H9 (cell line): ENCODE results near the gene ACAP1. TPM values are rescaled to one million over a fixed set of nuclear protein-coding genes. Genes with fewer than 3 reads are reported as not detected.

Source experiments
- DNase-seq: peaks from one replicate; pipeline ENCODE4 v3.0.0-alpha.2; 2017
- H2AFZ ChIP-seq: one replicate; pipeline ENCODE4 v1.6.1; 2013; ENCODE audit warnings: mild to moderate bottlenecking, low read length, control low read depth, moderate library complexity
- H2AK5ac ChIP-seq: 2 replicates; pipeline ENCODE4 v1.6.1; 2013; ENCODE audit warnings: low read length, control low read depth, mixed read lengths; ENCODE audit not compliant: insufficient read length
- H2BK120ac ChIP-seq: one replicate; pipeline ENCODE4 v1.6.1; 2013; ENCODE audit warnings: low read depth, mild to moderate bottlenecking, low read length, control low read depth, inconsistent platforms; ENCODE audit not compliant: poor library complexity, severe bottlenecking
- H2BK12ac ChIP-seq: 2 replicates; pipeline ENCODE4 v1.6.1; 2013; ENCODE audit warnings: low read length, control low read depth, mixed read lengths, low read depth; ENCODE audit not compliant: insufficient read length
- H2BK15ac ChIP-seq: 2 replicates; pipeline ENCODE4 v1.6.1; 2013; ENCODE audit warnings: low read depth, low read length, control low read depth
- H2BK20ac ChIP-seq: one replicate; pipeline ENCODE4 v1.6.1; 2013; ENCODE audit warnings: low read depth, mild to moderate bottlenecking, low read length, control low read depth, inconsistent platforms; ENCODE audit not compliant: poor library complexity, severe bottlenecking
- H2BK5ac ChIP-seq: 2 replicates; pipeline ENCODE4 v1.6.1; 2013; ENCODE audit warnings: low read length, control low read depth, mixed read lengths; ENCODE audit not compliant: insufficient read length
- H3K14ac ChIP-seq: 2 replicates; pipeline ENCODE4 v1.6.1; 2013; ENCODE audit warnings: low read length, control low read depth; ENCODE audit not compliant: insufficient read depth
- H3K18ac ChIP-seq: 2 replicates; pipeline ENCODE4 v1.6.1; 2013; ENCODE audit warnings: low read depth, mild to moderate bottlenecking, mixed read lengths, low read length, control low read depth; ENCODE audit not compliant: insufficient read length
- H3K23ac ChIP-seq: 2 replicates; pipeline ENCODE4 v1.6.1; 2013; ENCODE audit warnings: low read length, control low read depth, mixed read lengths, low read depth; ENCODE audit not compliant: insufficient read length
- H3K23me2 ChIP-seq: 2 replicates; pipeline ENCODE4 v1.6.1; 2013; ENCODE audit warnings: low read depth, mild to moderate bottlenecking, mixed read lengths, low read length, control low read depth; ENCODE audit not compliant: insufficient read length, poor library complexity, severe bottlenecking
- H3K27ac ChIP-seq: 2 replicates; pipeline ENCODE4 v1.5.1; 2013; ENCODE audit warnings: low read length, control low read depth, mixed read lengths, low read depth; ENCODE audit not compliant: insufficient read length
- H3K27me3 ChIP-seq: 2 replicates; pipeline ENCODE4 v1.6.1; 2013; ENCODE audit warnings: low read length, control low read depth, inconsistent platforms; ENCODE audit not compliant: insufficient read depth
- H3K4ac ChIP-seq: 2 replicates; pipeline ENCODE4 v1.6.1; 2013; ENCODE audit warnings: low read depth, mild to moderate bottlenecking, control low read depth, inconsistent platforms, low read length, moderate library complexity
- H3K4me1 ChIP-seq: 2 replicates; pipeline ENCODE4 v1.6.1; 2013; ENCODE audit warnings: low read length, control low read depth, inconsistent platforms; ENCODE audit not compliant: insufficient read depth
- H3K4me2 ChIP-seq: 2 replicates; pipeline ENCODE4 v1.6.1; 2013; ENCODE audit warnings: low read length, control low read depth, mixed read lengths; ENCODE audit not compliant: insufficient read length, insufficient read depth
- H3K56ac ChIP-seq: 2 replicates; pipeline ENCODE4 v1.6.1; 2013; ENCODE audit warnings: low read depth, mild to moderate bottlenecking, mixed read lengths, low read length, control low read depth; ENCODE audit not compliant: insufficient read length
- H3K79me1 ChIP-seq: 2 replicates; pipeline ENCODE4 v1.6.1; 2013; ENCODE audit warnings: low read depth, mild to moderate bottlenecking, moderate library complexity, low read length, control low read depth, inconsistent platforms; ENCODE audit not compliant: insufficient read depth, poor library complexity, severe bottlenecking
- H3K79me2 ChIP-seq: 2 replicates; pipeline ENCODE4 v1.6.1; 2013; ENCODE audit warnings: low read length, control low read depth, inconsistent platforms; ENCODE audit not compliant: insufficient read depth
- H3K9ac ChIP-seq: 2 replicates; pipeline ENCODE4 v1.6.1; 2013; ENCODE audit warnings: low read length, control low read depth, mixed read lengths; ENCODE audit not compliant: insufficient read length; ENCODE audit errors: extremely low read depth
- H3K9me3 ChIP-seq: one replicate; pipeline ENCODE4 v1.6.1; 2013; ENCODE audit warnings: low read depth, low read length, inconsistent platforms; ENCODE audit not compliant: control insufficient read depth
- H3T11ph ChIP-seq: one replicate; pipeline ENCODE4 v1.6.1; 2013; ENCODE audit warnings: mild to moderate bottlenecking, low read length, control low read depth, inconsistent platforms
- H4K20me1 ChIP-seq: one replicate; pipeline ENCODE4 v1.6.1; 2013; ENCODE audit not compliant: control insufficient read depth, insufficient read length, insufficient read depth
- H4K5ac ChIP-seq: 2 replicates; pipeline ENCODE4 v1.6.1; 2013; ENCODE audit warnings: low read depth, mild to moderate bottlenecking, mixed read lengths, low read length, control low read depth; ENCODE audit not compliant: insufficient read length
- H4K8ac ChIP-seq: replicated peaks from 2 replicates; pipeline ENCODE4 v1.6.1; 2013; ENCODE audit warnings: low read length, control low read depth, mixed read lengths, low read depth; ENCODE audit not compliant: insufficient read length
- H4K91ac ChIP-seq: 2 replicates; pipeline ENCODE4 v1.6.1; 2013; ENCODE audit warnings: low read depth, mild to moderate bottlenecking, moderate library complexity, mixed read lengths, low read length, control low read depth; ENCODE audit not compliant: insufficient read length
- H3K27ac Mint-ChIP-seq, 3 experiments: 2 replicates in 2 of 3; 3 replicates in 1 of 3; pipeline ENCODE4 v1.8.0; 2020 to 2021; ENCODE audit warnings: mixed read lengths in 3 of 3, mild to moderate bottlenecking in 1 of 3, moderate library complexity in 1 of 3
- H3K27me3 Mint-ChIP-seq: 2 replicates; pipeline ENCODE4 v1.8.0; 2021; ENCODE audit warnings: low read depth, mild to moderate bottlenecking, moderate library complexity, mixed read lengths
- H3K36me3 Mint-ChIP-seq, 3 experiments: 2 replicates in 2 of 3; 3 replicates in 1 of 3; pipeline ENCODE4 v1.8.0; 2020 to 2021; ENCODE audit warnings: low read depth in 3 of 3, mixed read lengths in 3 of 3; ENCODE audit not compliant: insufficient read depth in 1 of 3
- H3K4me1 Mint-ChIP-seq, 2 experiments: 2 replicates each; pipeline ENCODE4 v1.8.0; 2020; ENCODE audit warnings: mixed read lengths in 2 of 2
- H3K4me3 Mint-ChIP-seq, 2 experiments: 2 replicates in 1 of 2; 3 replicates in 1 of 2; pipeline ENCODE4 v1.8.0; 2020 to 2021; ENCODE audit warnings: mild to moderate bottlenecking in 2 of 2, mixed read lengths in 2 of 2, moderate library complexity in 1 of 2
- H3K9me3 Mint-ChIP-seq, 2 experiments: 2 replicates in 1 of 2; 3 replicates in 1 of 2; pipeline ENCODE4 v1.8.0; 2020; ENCODE audit warnings: mild to moderate bottlenecking in 2 of 2, mixed read lengths in 2 of 2, moderate library complexity in 1 of 2
- CTCF ChIP-seq: fragments of 200-600 bp; sonication (generic); conservative IDR thresholded peaks from 3 replicates; pipeline ENCODE4 v1.8.0; 2021; ENCODE audit warnings: antibody characterized with exemption, mild to moderate bottlenecking
- WGBS: extraction: QIAGEN DNeasy Blood & Tissue Kit; methylation state at CpG from one replicate; pipeline ENCODE4 v1.1.7; 2013; ENCODE audit warnings: missing lambda C conversion rate, low lambda C conversion rate, mixed read lengths; ENCODE audit not compliant: insufficient read length; ENCODE audit errors: extremely low coverage; 5-methylcytosine and 5-hydroxymethylcytosine counted together
- total RNA-seq: library from RNA; stranded (reverse); gene quantifications from 2 replicates; pipeline ENCODE4 v1.2.1, GENCODE V29; 2021

Gene ACAP1
- total RNA-seq, 1 experiment from 2014 or later = 18.2 TPM

DNA sequence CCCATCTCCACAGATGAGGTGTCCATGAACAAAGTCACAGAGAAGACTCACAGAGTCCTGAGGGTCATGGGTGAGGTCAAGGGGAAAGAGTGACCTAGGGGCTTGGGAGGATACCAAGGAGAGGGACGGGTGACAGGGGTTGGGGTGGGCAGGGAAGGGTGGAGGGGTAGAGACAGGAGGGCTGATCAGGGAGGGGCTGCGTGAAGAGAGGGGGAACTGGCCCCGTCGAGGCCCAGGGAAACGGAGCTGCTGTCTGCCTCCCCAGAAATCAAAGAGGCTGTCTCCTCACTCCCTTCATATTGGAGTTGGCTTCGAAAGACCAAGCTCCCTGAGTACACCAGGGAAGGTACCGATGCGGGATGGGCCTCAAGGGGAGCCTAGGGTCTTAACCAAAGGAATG is 19.2 kb downstream of the ACAP1 start:
- H3K36me3 Mint-ChIP-seq = no peaks in the 10 kb centered on the region
- Histone ChIP-seq H3K4ac (no peak overlapping the region), H3K23me2 (peaks cover 6% of the 10 kb centered on the region), H2BK15ac (no peak overlapping the region), H4K91ac (no peak overlapping the region), H3K4me1 (no peaks in the 10 kb centered on the region), H3K9me3 (no peaks in the 10 kb centered on the region), H4K5ac (no peak overlapping the region), H3K18ac (no peak overlapping the region), H2BK120ac (no peak overlapping the region), H2AFZ (no peak overlapping the region), H3K23ac (no peak overlapping the region), H3K14ac (no peak overlapping the region), H3T11ph (no peak overlapping the region), H2BK12ac (no peak overlapping the region), H3K56ac (no peak overlapping the region), H3K27ac (no peak overlapping the region), H4K20me1 (no peaks in the 10 kb centered on the region), H4K8ac (no peak overlapping the region), H2BK5ac (no peak overlapping the region), H3K79me2 (no peaks in the 10 kb centered on the region; the same call in 1 of the 2 replicates), H2AK5ac (no peak overlapping the region), H3K27me3 (no peaks in the 10 kb centered on the region), H2BK20ac (no peak overlapping the region), H3K9ac (no peak overlapping the region), H3K79me1 (no peaks in the 10 kb centered on the region), H3K4me2 (no peak overlapping the region)
- H3K27me3 Mint-ChIP-seq = peaks cover 12% of the 10 kb centered on the region
- WGBS = no CpG with 5 or more reads among the region's 8 CpGs
- peaks cover 17 to 23% of the 10 kb centered on the region in 2 experiments for H3K4me1 Mint-ChIP-seq
- no peak overlapping the region for H3K27ac Mint-ChIP-seq
- no peak for TF ChIP-seq CTCF
- no peaks in the 10 kb centered on the region for H3K9me3 Mint-ChIP-seq
- H3K4me3 Mint-ChIP-seq = no peak overlapping the region; a peak in 1 of 5 replicates
- DNase-seq = no peak
